ENCODE measurements around the gene TBCC.

TBCC gene

DNA sequence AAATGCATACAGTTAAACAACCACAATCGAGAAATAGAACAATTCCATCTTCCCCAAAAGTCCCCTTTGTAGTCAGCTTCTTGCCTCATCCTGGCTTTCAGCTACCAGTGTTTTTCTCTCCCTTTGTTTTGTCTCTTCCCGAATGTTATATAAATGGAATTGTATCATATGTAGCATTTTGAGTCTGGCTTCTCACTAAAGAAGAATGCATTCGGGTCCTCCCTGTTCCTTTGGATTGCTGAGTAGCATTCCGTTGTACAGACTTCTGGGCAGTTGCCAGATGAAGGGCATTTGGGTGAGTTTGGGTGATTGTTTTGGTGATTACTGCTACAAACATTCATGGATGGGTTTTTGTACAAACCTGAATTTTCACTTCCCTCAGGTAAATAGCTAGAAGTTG, 51.3 kb downstream of the TBCC start:
- Histone ChIP-seq H3K27me3 (replicated peaks in 2 of 5; ENCODE audit: control insufficient read depth in 4 of 5, insufficient read depth in 5 of 5, low read length in 4 of 5) (no peaks in the 10 kb centered on the region), H3K36me3 (ENCODE audit: control insufficient read depth in 4 of 4, insufficient read depth in 4 of 4, low read length in 3 of 4) (peaks cover 9 to 45% (median 31%) of the 10 kb centered on the region in 4 experiments), H3K4me1 (ENCODE audit: control extremely low read depth in 1 of 4, control insufficient read depth in 4 of 4, insufficient read depth in 4 of 4, low read length in 3 of 4) (peaks cover 0 to 6% (median 1%) of the 10 kb centered on the region in 4 experiments), H3K9me3 (ENCODE audit: control extremely low read depth in 1 of 5, control insufficient read depth in 4 of 5, insufficient read depth in 2 of 5, low read depth in 1 of 5, low read length in 4 of 5) (no peaks in the 10 kb centered on the region), H3K4me3 (ENCODE audit: control insufficient read depth in 1 of 7, extremely low read depth in 1 of 7, insufficient read depth in 4 of 7, low read depth in 2 of 7, low read length in 6 of 7) (no peak overlapping the region), H3K27ac (ENCODE audit: insufficient read depth in 1 of 2, low read depth in 1 of 2, low read length in 2 of 2, poor library complexity in 1 of 2, severe bottlenecking in 2 of 2) (no peak overlapping the region)
- ChIA-PET POLR2A (interaction anchor here (0.6 kb wide), 1 partner anchor 56 kb away, joined by 3 read pairs; no protein-coding TSS in a partner anchor), CTCF (interaction anchor here (0.6 to 2.0 kb wide), 2 partner anchors 32 to 178 kb away, joined by 3 to 8 read pairs; no protein-coding TSS in a partner anchor)
- 100% methylated on average over 1 of the region's 4 CpGs for WGBS (ENCODE audit: insufficient coverage)
- no peak for DNase-seq

All from common myeloid progenitor, CD34-positive (primary cell).